Measurements from ENCODE around the gene IDH3A.

DNA sequence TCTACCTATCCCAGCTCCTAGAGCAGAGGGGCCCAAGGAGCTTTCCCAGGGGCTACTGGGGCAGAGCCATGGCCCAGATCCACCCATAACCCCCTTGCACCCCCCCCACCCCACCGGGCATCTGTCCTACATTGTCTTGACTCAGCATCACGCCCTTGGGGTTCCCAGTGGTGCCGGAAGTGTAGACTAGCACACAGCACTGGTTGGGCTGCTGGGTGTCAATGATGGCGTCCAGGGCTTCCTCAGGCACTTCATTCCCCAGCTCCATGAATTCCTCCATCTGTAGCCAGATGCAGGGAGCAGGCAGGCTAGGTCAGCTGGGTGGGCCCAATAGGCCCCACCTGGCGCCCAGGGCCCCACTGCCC, 33.2 kb downstream of the IDH3A start:
- no peak for TF ChIP-seq POLR2A (IDR thresholded peaks at IDR 0.05; ENCODE audit: borderline replicate concordance, extremely low read depth, insufficient read depth, insufficient read length)
- TF ChIP-seq, protein P1, sequence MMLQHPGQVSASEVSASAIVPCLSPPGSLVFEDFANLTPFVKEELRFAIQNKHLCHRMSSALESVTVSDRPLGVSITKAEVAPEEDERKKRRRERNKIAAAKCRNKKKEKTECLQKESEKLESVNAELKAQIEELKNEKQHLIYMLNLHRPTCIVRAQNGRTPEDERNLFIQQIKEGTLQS (IDR thresholded peaks at IDR 0.05), result no peak
- TF ChIP-seq, protein P2, sequence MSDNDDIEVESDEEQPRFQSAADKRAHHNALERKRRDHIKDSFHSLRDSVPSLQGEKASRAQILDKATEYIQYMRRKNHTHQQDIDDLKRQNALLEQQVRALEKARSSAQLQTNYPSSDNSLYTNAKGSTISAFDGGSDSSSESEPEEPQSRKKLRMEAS (IDR thresholded peaks at IDR 0.05), result no peak
